Measurements from ENCODE around the gene BCAR3. TPM values are rescaled to one million over a fixed set of nuclear protein-coding genes. Genes with fewer than 3 reads are reported as not detected.

The BCAR3 gene
- total RNA-seq, 3 donors from 2014 or later, result 26.7 to 42.7 (median 30.2) TPM

DNA sequence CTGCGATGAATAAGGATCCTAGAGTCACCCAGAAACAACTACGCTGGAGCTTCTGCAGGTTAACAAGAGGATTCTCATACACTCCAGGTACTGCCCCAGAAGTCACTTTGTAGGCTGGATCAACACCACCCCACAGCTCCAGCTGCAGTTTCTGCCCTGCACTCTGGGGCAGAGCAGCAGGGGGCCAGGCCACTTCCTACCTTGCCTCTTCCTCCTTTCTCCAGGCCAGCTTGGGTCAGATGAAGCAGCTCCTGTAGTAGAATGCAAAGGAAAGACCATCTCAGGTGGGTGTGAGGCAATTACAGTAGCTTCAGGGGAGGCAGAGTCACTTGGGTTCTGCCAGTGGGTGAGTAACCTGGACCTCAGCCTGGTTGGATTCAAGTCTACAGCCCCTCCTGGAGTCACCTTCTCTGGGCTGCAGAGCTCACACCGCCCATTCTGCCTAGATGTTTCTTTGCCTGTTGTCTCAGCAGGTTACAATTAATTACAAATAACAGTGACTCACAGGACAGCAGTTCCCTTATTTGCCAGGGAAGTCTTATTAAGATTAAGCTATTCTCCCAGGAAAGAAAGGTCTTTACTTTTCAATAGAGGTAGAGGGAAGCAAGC lies 24.4 kb upstream of the BCAR3 start:
- TF ChIP-seq CTCF (IDR thresholded peaks at IDR 0.05) (no peak), POLR2AphosphoS5 (IDR thresholded peaks at IDR 0.05) (no peak), POLR2A (IDR thresholded peaks at IDR 0.05) (no peak)
- Histone ChIP-seq H3K4me3 (no peak overlapping the region), H3K27me3 (no peaks in the 10 kb centered on the region), H3K4me1 (no peaks in the 10 kb centered on the region), H3K36me3 (no peaks in the 10 kb centered on the region), H3K27ac (no peak overlapping the region), H3K9me3 (no peaks in the 10 kb centered on the region)
- intact Hi-C loops (cut with DNase I; ENCODE audit: low total_unique reads), result no loop called here
- no peak for DNase-seq (ENCODE audit: low spot score in 2 of 2)

DNA sequence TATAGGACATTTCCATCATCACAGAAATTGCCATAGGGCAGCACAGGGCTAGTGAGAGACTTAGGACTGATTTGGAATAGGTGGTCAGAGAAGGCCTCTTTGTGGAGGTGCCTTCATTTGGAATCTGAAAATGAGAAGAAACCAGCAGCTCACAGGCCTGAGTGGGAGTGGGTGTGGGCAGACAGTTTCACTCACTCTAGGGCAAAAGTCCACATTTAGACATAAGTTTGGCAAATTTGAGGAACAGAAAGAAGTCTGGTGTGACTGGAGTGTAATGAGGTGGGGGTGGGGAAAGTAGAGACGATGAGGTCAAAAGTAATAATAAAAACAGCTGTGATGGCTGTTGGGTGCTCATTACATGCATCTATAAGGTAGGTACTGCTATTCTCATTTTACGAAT lies 22.4 kb upstream of the BCAR3 start:
- H3K27ac ChIP-seq, result no peak overlapping the region
- no peaks in the 10 kb centered on the region for H3K9me3 ChIP-seq
- intact Hi-C loops (cut with DNase I; ENCODE audit: low total_unique reads), result no loop called here
- H3K4me1 ChIP-seq, result no peaks in the 10 kb centered on the region
- no peak overlapping the region for H3K4me3 ChIP-seq
- no peaks in the 10 kb centered on the region for H3K27me3 ChIP-seq
- H3K36me3 ChIP-seq, result no peaks in the 10 kb centered on the region
- no peak for DNase-seq (ENCODE audit: low spot score in 2 of 2)
- TF ChIP-seq POLR2AphosphoS5 (IDR thresholded peaks at IDR 0.05) (no peak), POLR2A (IDR thresholded peaks at IDR 0.05) (no peak), CTCF (IDR thresholded peaks at IDR 0.05) (no peak)

- Histone ChIP-seq H3K9me3 (no peaks in the 10 kb centered on the region), H3K36me3 (no peaks in the 10 kb centered on the region), H3K27me3 (no peaks in the 10 kb centered on the region), H3K4me1 (no peaks in the 10 kb centered on the region), H3K4me3 (no peak overlapping the region), H3K27ac (no peak overlapping the region)
- DNase-seq (ENCODE audit: low spot score in 2 of 2), result no peak
- intact Hi-C loops (cut with DNase I; ENCODE audit: low total_unique reads), result no loop called here
- TF ChIP-seq POLR2A (IDR thresholded peaks at IDR 0.05) (no peak), CTCF (IDR thresholded peaks at IDR 0.05) (no peak), POLR2AphosphoS5 (IDR thresholded peaks at IDR 0.05) (no peak)
Observed at GRCh38 chr1:93703643-93704042, 22.0 kb upstream of the BCAR3 start.

GRCh38 chr1:93702828-93703183 lies 21.2 kb upstream of the BCAR3 start:
- DNase-seq (ENCODE audit: low spot score in 2 of 2), result no peak

More at GRCh38 chr1:93702828-93703183, 21.2 kb upstream of the BCAR3 start:
- Histone ChIP-seq H3K27ac (peak overlapping the region; percentile 83 to 89), H3K36me3 (no peaks in the 10 kb centered on the region), H3K4me1 (no peaks in the 10 kb centered on the region), H3K27me3 (no peaks in the 10 kb centered on the region), H3K4me3 (no peak overlapping the region), H3K9me3 (no peaks in the 10 kb centered on the region)
- intact Hi-C loops (cut with DNase I; ENCODE audit: low total_unique reads), result no loop called here
- no peak for TF ChIP-seq POLR2A (IDR thresholded peaks at IDR 0.05)
- no peak for TF ChIP-seq CTCF (IDR thresholded peaks at IDR 0.05)
- no peak for TF ChIP-seq POLR2AphosphoS5 (IDR thresholded peaks at IDR 0.05)
